ENCODE measurements around the gene STK38. TPM values are rescaled to one million over a fixed set of nuclear protein-coding genes. Genes with fewer than 3 reads are reported as not detected.
"Not testable (repeated sequence)": the region's sequence is repeated elsewhere in the genome, so short reads cannot be mapped to it uniquely, and the experiment has no call there.

Gene STK38
- total RNA-seq, 4 donors from 2014 or later, result 19.2 to 43.2 (median 31.3) TPM

DNA sequence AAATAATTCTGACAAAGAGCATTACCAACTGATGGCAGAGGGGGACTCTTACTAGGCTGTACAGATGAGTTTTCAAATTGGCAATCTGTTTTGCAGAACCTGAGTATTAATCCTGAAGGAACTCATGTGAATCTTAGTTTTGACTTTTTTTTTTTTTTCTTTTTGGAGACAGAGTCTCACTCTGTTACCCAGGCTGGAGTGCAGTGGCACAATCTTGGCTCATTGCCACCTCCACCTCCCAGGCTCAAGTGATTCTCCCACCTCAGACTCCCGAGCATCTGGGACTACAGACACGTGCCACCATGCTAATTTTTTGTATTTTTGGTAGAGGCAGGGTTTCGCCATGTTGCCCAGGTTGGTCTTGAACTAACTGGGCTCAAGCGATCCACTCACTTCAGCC is 55.2 kb downstream of the STK38 start:
- TF ChIP-seq CTCF (IDR thresholded peaks at IDR 0.05), result no peak
- DNase-seq (ENCODE audit: low spot score) (no peak), ATAC-seq (ENCODE audit: low FRiP score) (no peak)

DNA sequence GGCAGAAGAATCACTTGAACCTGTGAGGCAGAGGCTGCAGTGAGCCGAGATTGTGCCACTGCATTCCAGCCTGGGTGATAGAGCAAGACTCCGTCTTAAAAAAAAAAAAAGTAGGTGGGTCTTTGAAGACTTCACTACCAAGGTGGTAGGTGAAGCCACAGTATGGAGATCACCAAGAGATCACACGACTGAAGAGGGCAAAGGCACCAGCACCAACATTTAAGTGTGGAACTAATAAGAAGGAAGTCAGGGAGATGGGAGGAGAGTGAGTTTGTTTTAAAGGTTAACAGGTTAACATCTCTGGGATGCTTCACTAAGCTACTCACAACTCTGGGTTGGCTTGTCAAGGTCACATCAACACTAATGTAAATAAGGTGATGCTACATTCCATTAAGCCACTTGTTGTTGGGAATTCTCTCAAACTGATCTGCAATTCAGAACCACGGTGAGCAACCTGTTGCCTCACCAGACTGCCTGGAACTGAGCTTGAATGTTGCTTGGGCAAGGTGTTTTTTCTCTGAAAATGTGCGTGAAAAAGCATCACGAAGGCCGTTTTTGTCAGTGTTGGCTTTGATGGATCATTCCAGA is 55.8 kb downstream of the STK38 start:
- no peak for DNase-seq (ENCODE audit: low spot score)

GRCh38 chr6:36489426-36489825 is 57.9 kb downstream of the STK38 start:
- no peak for ATAC-seq (ENCODE audit: low FRiP score)
- TF ChIP-seq CTCF (IDR thresholded peaks at IDR 0.05), result no peak
- DNase-seq (ENCODE audit: low spot score), result no peak

More for the DNA sequence above, 55.8 kb downstream of the STK38 start:
- TF ChIP-seq CTCF (IDR thresholded peaks at IDR 0.05), result no peak
- no peak for ATAC-seq (ENCODE audit: low FRiP score)

DNA sequence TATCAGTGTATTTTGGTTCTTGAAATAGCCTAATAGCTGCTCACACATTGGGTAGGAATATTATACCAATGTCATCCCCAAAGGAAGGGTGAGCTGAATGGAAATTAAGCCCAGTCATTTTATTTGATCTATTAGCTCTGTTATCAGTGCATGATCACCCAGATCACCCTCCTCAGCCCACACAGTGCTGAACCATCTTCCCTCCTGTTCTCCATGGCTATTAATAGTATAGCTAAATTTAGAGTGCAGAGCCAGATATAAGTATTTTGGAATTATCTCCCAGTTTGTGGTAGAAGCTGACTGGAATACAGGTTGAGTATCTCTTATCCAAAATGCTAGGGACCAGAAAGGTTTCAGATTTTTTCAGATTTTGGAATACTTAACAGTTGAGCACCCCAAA is 59.1 kb downstream of the STK38 start:
- TF ChIP-seq CTCF (IDR thresholded peaks at IDR 0.05), result no peak
- DNase-seq (ENCODE audit: low spot score) (no peak), ATAC-seq (ENCODE audit: low FRiP score) (no peak)

- DNase-seq (ENCODE audit: low spot score), result no peak
- TF ChIP-seq CTCF (IDR thresholded peaks at IDR 0.05), result no peak
- ATAC-seq (ENCODE audit: low FRiP score), result no peak
Measured at GRCh38 chr6:36487698-36488097, 59.6 kb downstream of the STK38 start.

- no peak for ATAC-seq (ENCODE audit: low FRiP score)
- TF ChIP-seq CTCF (IDR thresholded peaks at IDR 0.05), result no peak
- DNase-seq (ENCODE audit: low spot score), result no peak
Measured at GRCh38 chr6:36484736-36485135, 62.5 kb downstream of the STK38 start.

DNA sequence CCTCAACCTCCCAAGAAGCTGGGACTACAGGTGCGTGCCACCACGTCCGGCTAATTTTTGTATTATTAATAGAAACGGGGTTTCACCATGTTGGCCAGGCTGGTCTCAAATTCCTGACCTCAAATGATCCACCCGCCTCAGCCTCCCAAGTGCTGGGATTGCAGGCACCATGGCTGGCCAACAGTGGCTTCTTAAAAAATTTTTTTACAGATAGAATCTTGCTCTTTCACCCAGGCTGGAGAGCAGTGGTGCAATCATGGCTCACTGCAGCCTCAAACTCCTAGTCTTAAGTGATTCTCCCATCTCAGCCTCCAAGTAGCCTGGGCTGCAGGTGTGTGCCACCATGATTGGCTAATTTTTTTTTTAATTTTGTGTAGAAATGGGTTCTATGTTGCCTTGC is 64.0 kb downstream of the STK38 start:
- not testable (repeated sequence) for DNase-seq (ENCODE audit: low spot score); ATAC-seq (ENCODE audit: low FRiP score)

DNA sequence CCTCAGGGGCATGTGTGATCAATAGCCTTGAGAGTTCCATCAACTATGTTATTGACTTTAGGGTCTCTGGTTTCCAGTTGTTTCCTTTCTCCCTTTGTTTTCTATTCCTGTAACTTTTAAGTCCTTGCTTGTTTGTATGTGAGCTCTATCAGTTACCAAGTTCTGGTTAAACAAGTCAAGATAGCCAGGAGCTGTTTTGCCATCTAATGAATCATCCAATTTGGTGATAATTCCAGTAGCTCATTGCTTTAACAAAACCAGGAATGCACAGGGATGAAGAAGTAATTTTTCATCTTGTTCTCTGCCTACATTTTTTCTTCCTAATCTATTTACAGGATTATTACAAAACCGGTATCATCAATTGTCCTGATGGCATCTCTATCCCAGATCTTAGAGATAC is 68.0 kb downstream of the STK38 start:
- TF ChIP-seq CTCF (IDR thresholded peaks at IDR 0.05), result no peak
- ATAC-seq (ENCODE audit: low FRiP score), result no peak
- DNase-seq (ENCODE audit: low spot score), result no peak

Measured in omental fat pad (tissue), 4 donors.